MM.1S (cell line): ENCODE results near the gene PLPPR2.
"Not testable (repeated sequence)": the region's sequence is repeated elsewhere in the genome, so short reads cannot be mapped to it uniquely, and the experiment has no call there.

Experiments used
- DNase-seq: peaks from one replicate; pipeline ENCODE4 v3.0.0-alpha.2; 2015
- H2AFZ ChIP-seq: fragments of 300-600 bp; sonication (generic); 2 replicates; pipeline ENCODE4 v1.6.0; 2016; ENCODE audit warnings: antibody characterized with exemption, low read length
- H3F3A ChIP-seq: fragments of 300-600 bp; sonication (generic); 2 replicates; pipeline ENCODE4 v1.6.1; 2016; ENCODE audit warnings: mild to moderate bottlenecking, antibody characterized with exemption, low read length, moderate library complexity, mixed read lengths; ENCODE audit not compliant: insufficient read depth
- H3K27ac ChIP-seq: fragments of 300-600 bp; sonication (generic); 2 replicates; pipeline ENCODE4 v1.5.1; 2016; ENCODE audit warnings: mild to moderate bottlenecking, low read length
- H3K27me3 ChIP-seq: fragments of 300-600 bp; sonication (generic); replicated peaks from 2 replicates; pipeline ENCODE4 v1.6.0; 2016; ENCODE audit warnings: low read length; ENCODE audit not compliant: insufficient read depth
- H3K36me3 ChIP-seq: fragments of 300-600 bp; sonication (generic); replicated peaks from 2 replicates; pipeline ENCODE4 v1.6.1; 2016; ENCODE audit warnings: mild to moderate bottlenecking, low read length, mixed read lengths; ENCODE audit not compliant: insufficient read depth
- H3K4me1 ChIP-seq: fragments of 300-600 bp; sonication (generic); 2 replicates; pipeline ENCODE4 v1.6.1; 2016; ENCODE audit warnings: low read length, mixed read lengths
- H3K4me2 ChIP-seq: fragments of 300-600 bp; sonication (generic); 2 replicates; pipeline ENCODE4 v1.6.0; 2016; ENCODE audit warnings: low read depth, low read length
- H3K4me3 ChIP-seq: fragments of 300-600 bp; sonication (generic); 2 replicates; pipeline ENCODE4 v1.5.1; 2016; ENCODE audit warnings: low read length, mixed read lengths
- H3K79me2 ChIP-seq: fragments of 300-600 bp; sonication (generic); 2 replicates; pipeline ENCODE4 v1.6.1; 2016; ENCODE audit warnings: mixed run types, low read length, mixed read lengths
- H3K9ac ChIP-seq: fragments of 300-600 bp; sonication (generic); 2 replicates; pipeline ENCODE4 v1.6.1; 2016; ENCODE audit warnings: low read length, mixed read lengths
- H3K9me2 ChIP-seq: fragments of 300-600 bp; sonication (generic); replicated peaks from 2 replicates; pipeline ENCODE4 v1.6.1; 2016; ENCODE audit warnings: mild to moderate bottlenecking, low read length, mixed read lengths; ENCODE audit not compliant: insufficient read depth
- H3K9me3 ChIP-seq: fragments of 300-600 bp; sonication (generic); replicated peaks from 2 replicates; pipeline ENCODE4 v1.6.1; 2016; ENCODE audit warnings: mild to moderate bottlenecking, low read length, mixed read lengths; ENCODE audit not compliant: insufficient read depth
- H4K20me1 ChIP-seq: fragments of 300-600 bp; sonication (generic); 2 replicates; pipeline ENCODE4 v1.6.1; 2016; ENCODE audit warnings: mild to moderate bottlenecking, low read length, moderate library complexity, mixed read lengths; ENCODE audit not compliant: insufficient read depth
- CTCF ChIP-seq: fragments of 300-600 bp; sonication (generic); IDR thresholded peaks from 2 replicates; pipeline ENCODE4 v1.5.1; 2016; ENCODE audit warnings: antibody characterized with exemption, low read length, mixed read lengths
- EZH2 ChIP-seq: fragments of 300-600 bp; sonication (generic); optimal IDR thresholded peaks from 2 replicates; pipeline ENCODE3; 2017; ENCODE audit warnings: low read depth, mild to moderate bottlenecking, antibody characterized with exemption, low read length, mixed read lengths
- EZH2phosphoT487 ChIP-seq: fragments of 300-600 bp; sonication (generic); IDR thresholded peaks from 2 replicates; pipeline ENCODE4 v1.6.1; 2018; ENCODE audit warnings: antibody characterized with exemption, low read length

PLPPR2 gene

GRCh38 chr19:11377756-11378155 is 22.5 kb downstream of the PLPPR2 start:
- H3K4me1 ChIP-seq, result peaks cover 26% of the 10 kb centered on the region
- no peak for DNase-seq
- H3K27me3 ChIP-seq, result peaks cover under 1% of the 10 kb centered on the region
- no peak overlapping the region for H3K9ac ChIP-seq
- TF ChIP-seq EZH2phosphoT487 (no peak), CTCF (no peak), EZH2 (no peak)
- H4K20me1 ChIP-seq, result no peaks in the 10 kb centered on the region
- H3K4me2 ChIP-seq, result no peak overlapping the region
- H3K36me3 ChIP-seq, result no peaks in the 10 kb centered on the region
- H3K27ac ChIP-seq, result no peak overlapping the region
- no peak overlapping the region for H2AFZ ChIP-seq
- no peak overlapping the region for H3K4me3 ChIP-seq
- peaks cover 16% of the 10 kb centered on the region for H3K79me2 ChIP-seq
- H3F3A ChIP-seq, result peaks cover 20% of the 10 kb centered on the region; the same call in 1 of the 2 replicates
- H3K9me2 ChIP-seq, result no peaks in the 10 kb centered on the region
- H3K9me3 ChIP-seq, result no peaks in the 10 kb centered on the region

GRCh38 chr19:11378319-11379189 is 23.3 kb downstream of the PLPPR2 start:
- Histone ChIP-seq H4K20me1 (no peaks in the 10 kb centered on the region), H3K36me3 (no peaks in the 10 kb centered on the region), H2AFZ (no peak overlapping the region), H3K4me3 (no peak overlapping the region), H3K27ac (no peak overlapping the region), H3K79me2 (peaks cover 16% of the 10 kb centered on the region), H3K9ac (no peak overlapping the region), H3K9me2 (no peaks in the 10 kb centered on the region), H3K27me3 (peaks cover 9% of the 10 kb centered on the region), H3K4me1 (peaks cover 30% of the 10 kb centered on the region), H3K4me2 (no peak overlapping the region), H3K9me3 (no peaks in the 10 kb centered on the region), H3F3A (peaks cover 20% of the 10 kb centered on the region; the same call in 1 of the 2 replicates)
- no peak for DNase-seq
- TF ChIP-seq CTCF (peak; percentile 46), EZH2 (no peak)

- H3F3A ChIP-seq, result peaks cover 20% of the 10 kb centered on the region; the same call in 1 of the 2 replicates
- peaks cover 12% of the 10 kb centered on the region for H3K79me2 ChIP-seq
- H3K4me3 ChIP-seq, H3K27ac ChIP-seq, H3K4me2 ChIP-seq, H3K36me3 ChIP-seq, H3K9me3 ChIP-seq, H4K20me1 ChIP-seq, H3K9me2 ChIP-seq, H2AFZ ChIP-seq, DNase-seq, H3K9ac ChIP-seq: not testable (repeated sequence)
- H3K27me3 ChIP-seq, result peaks cover 17% of the 10 kb centered on the region
- peaks cover 30% of the 10 kb centered on the region for H3K4me1 ChIP-seq
These were observed 24.1 kb downstream of the PLPPR2 start for GRCh38 chr19:11379269-11379845.
